CD4-positive, alpha-beta T cell treated with Interleukin-2 at 100 ng/mL for 4 hours (primary cell): ENCODE results near the gene TAF1C.

Experiments used
- DNase-seq: peaks from one replicate; pipeline ENCODE4 v3.0.0-alpha.2; 2020; ENCODE audit warnings: low spot score

TAF1C gene

DNA sequence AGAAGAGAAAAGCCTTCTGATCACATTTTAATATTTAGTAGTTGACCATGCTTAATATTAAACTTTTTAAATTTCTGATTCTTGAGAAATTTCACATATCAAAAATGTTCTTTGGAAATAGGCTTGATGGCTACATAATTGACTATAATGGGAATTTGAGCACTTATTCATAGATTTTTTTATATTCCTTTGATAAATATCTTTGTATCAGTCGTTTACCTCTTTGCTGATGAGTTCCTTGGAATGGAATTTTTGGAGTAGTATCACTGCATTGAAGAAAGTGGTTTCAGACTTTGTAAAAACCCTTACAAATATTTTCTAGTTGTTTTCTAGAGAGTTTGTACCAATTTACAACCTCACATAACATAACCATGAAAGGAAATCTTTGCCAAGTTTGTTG, 27.1 kb downstream of the TAF1C start:
- DNase-seq = no peak

DNA sequence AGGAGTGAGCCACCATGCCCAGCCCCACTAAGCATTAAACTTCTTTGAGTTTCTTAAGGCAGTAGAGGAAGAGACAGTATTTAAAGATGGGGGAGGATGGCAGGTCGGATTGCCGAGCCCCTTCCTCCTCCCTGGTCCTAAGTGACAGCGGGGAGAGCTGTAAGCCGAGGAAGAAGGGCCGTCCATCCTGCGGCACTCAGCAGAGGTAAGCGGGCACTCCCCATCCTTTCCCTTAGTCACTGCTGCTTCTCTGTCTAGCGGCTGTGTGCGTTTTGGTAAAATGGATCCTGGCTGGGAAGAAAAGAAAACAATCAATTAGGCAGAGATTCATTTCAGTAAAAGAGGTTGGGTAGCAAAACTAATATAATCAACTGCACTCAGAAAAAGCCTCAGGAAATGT, 27.9 kb downstream of the TAF1C start:
- DNase-seq = no peak

DNA sequence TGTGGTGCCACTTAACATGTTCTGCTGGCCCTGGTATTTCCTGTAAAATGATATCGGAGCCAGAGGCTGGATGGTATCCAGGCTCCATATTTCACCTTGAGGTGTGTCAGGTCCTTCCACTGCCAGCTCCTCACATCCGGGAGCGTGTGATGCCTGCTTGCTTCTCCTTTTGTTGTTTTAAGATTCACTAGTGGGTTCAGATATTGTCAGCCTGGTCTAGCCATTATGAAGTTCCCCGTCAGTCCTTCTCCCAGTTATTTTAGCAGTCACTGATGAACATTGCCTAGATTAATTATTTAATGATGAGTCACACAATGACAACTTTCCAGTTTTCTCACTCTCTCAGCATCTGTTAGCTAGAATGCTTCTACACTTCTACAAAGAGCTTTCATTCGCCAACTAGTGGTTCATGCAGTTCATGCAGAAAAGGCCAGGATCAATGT, 30.5 kb downstream of the TAF1C start:
- DNase-seq = no peak

DNA sequence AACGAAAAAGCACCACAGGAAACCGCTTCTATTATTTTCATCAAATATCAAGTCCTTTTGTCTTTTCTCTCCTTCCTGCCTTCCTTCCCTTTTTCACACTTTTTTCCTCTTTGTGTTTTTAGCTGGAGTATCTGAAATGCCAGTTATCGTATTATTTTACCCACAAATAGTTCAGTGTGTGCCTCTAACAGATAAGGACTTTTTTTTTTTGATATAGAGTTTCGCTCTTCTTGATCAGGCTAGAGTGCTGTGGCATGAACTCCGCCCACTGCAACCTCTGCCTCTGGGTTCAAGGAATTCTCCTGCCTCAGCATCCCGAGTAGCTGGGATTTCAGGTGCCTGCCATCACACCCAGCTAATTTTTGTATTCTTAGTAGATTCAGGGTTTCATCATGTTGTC, 31.1 kb downstream of the TAF1C start:
- no peak for DNase-seq

DNA sequence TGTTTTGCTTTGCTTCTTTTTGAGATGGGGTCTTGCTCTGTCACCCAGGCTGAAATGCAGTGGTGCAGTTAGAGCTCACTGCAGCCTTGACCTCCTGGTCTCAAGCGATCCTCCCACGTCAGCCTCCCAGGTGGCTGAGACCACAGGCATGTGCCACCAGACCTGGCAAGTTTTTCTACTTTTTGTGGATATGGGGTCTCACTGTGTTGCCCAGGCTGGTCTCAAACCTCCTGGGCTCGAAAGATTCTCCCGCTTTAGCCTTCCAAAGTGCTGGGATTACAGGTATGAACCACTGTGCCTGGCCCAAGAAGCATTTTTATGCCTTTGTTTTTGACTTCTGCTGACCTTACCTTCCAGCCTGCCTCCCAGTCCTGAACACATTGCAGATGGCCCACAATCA, 31.6 kb downstream of the TAF1C start:
- DNase-seq = no peak

DNA sequence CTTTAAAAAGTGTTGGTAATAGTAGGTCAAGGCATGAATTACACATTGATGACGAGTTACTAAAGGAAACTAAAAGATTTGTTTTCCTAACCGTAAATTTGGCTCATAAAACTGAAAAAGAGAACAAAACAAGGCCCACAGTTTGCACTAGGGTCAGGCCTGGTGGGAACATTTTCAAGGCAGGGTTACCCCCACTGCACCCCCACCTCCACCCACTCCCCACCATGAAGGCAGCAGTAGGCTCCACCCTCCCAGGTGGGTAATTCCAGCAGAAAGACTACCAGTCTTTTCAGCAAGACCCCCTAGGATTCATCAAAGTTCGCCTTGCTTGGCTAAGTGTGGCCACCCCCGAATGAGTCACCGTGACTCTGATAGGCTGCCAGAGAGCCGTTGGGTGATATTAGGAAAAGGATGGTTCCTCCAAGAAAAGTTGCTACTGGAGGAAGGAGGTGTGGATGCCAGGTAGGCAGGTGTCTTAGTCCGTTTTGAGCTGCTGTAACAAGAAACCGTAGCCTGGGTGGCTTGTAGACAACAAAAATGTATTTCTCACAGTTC, 33.1 kb downstream of the TAF1C start:
- DNase-seq = no peak

DNA sequence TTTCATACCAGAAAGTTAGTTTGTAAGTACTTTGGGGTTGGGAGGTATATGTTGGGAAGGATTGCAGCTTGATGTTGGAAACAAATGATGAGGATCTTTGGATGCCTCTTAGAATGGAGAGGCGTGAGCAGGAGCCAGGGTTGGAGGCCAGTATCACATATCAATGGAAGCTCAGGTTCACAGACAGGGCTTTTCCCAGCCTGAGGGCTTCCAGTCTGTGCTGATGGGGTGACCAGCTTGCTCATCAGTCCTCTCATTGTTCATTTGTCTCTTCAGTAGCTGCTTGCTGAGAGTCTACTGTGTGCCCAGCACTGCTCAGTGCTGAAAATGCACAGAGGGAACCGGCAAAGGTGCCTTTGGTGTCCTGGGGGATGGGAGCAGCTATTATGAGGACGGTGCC, 35.9 kb downstream of the TAF1C start:
- no peak for DNase-seq

DNA sequence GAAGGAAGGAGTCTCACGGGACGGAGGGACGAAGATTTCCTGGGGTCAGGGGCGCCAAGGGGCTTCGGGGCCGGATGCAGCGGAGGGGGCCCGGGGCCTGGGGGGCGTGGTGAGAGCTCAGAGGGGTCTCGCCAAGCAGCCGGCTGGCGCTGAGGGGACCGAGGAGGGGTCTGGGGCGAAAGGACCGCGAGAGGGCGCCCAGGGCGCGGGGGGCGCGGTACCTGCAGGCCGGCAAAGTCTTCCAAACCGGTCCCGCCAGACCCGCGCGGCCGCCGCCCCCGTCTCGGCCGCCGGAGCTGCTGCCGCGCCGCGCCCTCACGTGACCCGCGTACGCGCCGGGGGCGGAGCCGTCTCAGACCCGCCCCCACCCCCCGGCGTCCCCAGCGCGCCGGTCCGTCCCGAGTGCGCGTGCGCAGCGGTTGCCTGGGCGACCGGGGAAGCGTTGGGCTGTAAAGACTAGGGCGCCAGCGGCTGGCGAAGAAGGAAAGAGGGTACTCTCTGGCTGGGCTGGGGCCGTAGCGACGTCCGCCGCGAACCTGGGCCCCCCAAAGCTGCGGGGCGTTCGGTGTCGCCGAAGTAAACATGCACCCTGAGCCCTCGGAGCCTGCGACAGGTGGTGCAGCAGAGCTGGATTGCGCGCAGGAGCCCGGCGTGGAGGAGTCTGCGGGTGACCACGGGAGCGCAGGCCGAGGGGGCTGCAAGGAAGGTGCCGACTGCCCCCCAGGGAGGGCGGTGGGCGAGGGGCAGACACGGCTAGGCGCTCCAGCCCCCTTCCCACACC, 41.8 kb downstream of the TAF1C start, which contains the start of the genes DNAAF1 and HSDL1:
Gene DNAAF1 (plus strand): TSS at position 450 of the 781 bp plus-strand sequence. CDS start 133 bp downstream, at position 583.
Gene HSDL1 (minus strand): TSS at position 319 of the 781 bp plus-strand sequence. CDS start 13,856 bp downstream, outside the sequence.
- peak; percentile 94 for DNase-seq

DNA sequence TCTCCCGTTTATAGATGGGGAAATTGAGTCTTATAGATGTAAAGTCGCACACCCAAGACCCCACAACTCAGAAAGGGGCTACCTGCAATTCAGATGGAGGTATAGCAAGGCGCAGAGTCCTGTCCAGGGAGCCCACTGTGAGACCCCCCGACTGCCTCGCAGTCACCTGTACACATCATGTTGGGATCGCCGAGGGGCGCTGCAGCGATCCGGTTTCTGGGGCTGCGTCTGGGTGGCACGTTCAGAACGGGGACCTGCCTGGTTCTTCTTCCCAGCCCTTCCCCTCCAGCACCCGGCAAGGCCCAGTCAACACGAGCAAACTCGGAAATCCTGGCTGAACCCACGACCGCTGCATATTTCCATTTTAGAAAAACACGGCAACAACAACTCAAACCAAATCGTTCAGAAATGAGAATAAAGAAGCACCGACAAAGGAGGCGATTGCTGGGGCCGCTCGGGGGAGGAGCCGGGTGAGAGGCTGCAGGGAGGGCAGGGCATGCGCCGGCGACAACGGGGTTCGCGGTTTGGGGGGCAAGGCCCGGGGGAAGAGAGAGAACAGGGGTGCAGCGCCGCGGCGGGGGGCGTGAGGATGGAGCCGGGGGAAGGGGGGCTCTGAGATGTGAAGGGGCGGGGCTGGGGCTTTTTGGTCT, 42.5 kb downstream of the TAF1C start:
- peak; percentile 30 for DNase-seq

DNA sequence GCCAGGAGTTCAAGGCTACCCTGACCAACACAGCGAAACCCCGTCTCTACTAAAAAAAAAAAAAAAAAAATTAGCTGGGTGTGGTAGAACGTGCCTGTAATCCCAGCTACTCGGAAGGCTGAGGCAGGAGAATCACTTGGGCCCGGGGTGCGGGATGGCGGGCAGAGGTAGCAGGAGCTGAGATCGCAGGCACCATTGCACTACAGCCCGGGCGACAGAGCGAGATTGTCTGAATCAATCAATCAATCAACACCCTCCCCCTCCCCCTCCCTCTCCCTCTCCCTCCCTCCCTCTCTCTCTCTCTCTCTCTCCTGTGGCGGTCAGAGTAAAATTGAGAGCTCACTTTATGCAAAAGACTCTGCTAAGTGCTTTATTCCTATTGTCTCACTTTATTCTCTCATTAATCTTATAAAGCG, 43.1 kb downstream of the TAF1C start:
- DNase-seq = no peak

DNA sequence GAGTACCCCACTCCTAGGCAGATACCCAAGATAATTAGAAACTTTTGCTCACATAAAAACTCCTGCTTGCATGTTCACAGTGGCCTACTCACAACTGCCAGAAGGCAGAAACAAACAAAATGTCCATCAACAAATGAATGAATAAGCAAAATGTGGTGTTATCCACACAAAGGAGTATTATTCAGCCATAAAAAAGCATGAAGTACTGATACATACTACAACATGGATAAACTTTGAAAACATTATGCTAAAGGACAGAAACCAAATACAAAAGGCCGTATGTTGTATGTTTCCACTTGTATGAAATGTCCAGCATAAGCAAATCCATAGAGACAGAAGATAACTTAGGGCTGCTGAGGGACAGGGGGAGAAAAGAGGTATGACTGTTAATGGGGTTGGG, 43.8 kb downstream of the TAF1C start:
- DNase-seq = no peak

DNA sequence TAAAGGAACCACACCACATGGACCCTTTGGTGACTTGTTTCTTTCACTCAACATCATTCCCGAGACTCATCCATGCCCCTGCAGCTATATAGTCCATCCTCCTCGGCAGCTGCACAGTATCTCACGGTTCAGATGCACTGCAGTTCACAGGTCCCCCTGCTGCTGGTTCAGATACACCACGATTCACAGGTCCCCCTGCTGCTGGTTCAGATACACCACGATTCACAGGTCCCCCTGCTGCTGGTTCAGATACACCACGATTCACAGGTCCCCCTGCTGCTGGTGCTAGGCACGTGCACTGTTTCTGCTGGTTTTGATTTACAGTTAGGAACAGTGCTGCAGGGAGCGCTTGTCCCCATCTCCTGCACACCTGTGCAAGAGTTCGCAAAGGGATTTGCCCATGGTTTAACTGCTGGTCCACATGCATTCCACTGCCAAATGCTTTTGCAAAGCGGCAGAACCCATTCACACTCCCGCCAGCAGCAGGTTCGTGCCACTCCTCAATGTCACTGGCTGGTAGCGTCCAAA, 45.6 kb downstream of the TAF1C start:
- no peak for DNase-seq

DNA sequence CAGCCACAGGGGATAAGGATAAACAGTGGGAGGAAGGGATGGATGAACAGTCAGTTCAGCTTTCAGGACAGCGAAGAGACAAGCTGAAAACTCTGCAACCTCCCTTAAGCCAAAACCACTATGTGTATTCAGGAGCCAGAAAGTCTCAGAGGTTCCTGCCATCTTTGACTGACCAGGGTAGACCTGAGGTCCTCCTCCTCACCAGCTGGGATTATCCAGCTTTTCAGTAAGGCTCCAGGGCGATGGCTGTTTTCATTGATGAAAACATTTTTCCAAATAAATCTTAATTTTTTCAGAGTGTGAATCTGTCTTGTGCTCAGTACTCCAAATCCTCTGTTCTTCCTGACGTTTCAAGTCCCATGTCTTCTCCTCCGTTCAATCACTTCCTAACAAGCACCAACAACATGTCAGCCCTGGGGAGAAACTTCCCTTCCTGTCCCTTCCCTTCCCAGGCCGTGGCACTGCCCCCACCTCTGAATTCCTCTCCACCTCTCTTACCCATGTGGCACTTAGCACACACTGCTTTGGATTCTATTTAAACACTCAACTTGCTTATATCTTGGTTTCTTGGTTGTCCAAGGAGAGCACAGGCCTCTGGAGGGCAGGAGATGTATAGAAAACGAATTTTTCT, 47.1 kb downstream of the TAF1C start:
- no peak for DNase-seq

DNA sequence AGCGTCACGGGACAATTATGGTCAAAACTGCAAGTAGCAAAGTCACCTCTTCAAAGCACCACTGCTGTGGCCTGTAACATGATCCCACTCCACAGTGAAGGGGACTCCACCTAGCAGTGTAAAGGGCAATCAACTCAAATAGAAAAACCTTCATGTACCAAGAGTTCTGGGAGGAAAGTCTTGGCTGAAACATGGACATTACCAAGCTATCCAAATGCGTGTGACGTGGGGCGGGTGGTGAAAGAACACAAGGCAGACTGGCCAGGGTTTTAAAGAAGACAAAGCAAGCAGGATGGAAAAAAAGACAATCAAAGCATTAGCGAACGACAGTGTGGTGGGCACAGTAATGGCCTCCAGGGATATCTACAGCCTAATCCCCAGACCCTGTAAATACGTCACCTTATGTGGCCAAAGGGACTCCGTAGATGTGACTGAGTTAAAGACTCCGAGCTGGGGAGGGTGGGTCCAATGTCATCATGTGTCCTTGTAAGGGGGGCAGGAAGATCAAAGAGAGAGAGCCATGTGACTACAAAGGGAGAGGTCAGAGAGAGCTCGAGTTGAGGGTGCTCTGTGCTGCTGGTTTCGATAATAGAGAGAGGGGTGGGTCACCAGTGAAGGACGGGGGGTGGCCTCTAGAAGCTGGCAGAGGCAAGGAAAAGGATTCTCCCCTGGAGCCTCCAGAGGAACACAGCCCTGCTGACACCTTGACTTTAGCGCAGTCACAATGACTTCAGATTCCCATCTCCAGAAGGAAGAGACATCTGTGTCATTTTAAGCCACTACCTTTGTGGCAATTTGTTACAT, 47.8 kb downstream of the TAF1C start:
- DNase-seq = no peak

DNA sequence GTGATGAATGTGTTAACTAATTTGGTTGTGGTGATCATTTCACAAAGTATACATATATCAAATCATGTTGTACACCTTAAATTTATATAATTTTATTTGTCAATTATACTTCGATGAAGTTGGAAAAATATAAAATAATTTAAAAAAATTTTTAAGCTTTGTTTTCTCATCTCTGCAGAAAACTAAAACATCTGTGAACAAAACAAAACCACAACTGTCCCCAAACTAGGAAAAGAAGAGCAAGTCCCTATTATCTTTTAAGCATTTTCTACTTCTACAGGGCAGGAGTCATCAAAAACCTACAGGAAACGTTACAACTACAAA, 48.4 kb downstream of the TAF1C start:
- no peak for DNase-seq

DNA sequence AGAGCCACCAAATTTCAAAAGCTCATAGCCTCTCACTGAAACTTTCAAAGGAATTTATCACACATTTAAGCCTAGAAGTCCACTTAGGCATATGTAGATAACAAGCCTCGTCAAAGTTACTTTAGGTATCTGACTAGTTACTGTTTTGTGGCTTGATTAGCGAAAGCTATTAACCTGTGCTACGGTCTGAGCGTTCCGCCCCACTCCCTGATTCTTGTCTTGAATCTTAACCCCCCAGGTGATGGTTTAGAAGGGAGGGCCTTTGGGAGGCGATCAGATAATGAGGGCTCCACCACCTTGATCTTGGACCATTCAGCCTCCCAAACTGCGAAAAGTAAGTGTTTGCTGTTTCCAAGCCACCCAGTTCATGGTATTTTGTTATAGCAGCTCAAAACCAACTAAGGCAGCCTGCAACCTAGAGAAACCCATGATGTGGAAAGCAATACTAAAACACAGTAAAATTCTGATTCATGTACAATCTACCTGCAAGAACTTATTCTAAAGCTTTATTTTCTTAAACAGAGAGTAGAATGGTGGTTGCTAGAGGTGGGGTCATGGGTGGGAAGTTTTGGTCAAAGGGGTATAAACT, 49.0 kb downstream of the TAF1C start:
- no peak for DNase-seq

DNA sequence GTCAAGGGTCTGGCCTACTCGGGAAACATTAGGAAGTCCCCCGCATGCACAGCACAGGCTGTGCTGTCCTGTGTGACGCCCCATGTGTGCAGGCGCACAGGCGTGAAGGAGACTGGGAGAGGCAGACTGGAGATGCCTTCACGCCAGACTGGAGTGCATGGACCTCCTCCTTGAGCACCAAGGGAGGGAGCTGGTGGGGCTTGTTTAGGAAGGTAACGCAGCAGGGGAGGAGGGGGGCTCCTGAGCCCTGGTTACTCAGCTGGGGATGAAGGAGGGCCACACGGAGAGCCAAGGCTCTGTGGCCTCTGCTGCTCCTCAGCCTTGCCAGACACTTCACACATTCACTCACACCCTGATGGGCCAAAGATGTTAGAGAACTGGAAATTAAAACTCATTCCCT, 49.6 kb downstream of the TAF1C start:
- DNase-seq = no peak

DNA sequence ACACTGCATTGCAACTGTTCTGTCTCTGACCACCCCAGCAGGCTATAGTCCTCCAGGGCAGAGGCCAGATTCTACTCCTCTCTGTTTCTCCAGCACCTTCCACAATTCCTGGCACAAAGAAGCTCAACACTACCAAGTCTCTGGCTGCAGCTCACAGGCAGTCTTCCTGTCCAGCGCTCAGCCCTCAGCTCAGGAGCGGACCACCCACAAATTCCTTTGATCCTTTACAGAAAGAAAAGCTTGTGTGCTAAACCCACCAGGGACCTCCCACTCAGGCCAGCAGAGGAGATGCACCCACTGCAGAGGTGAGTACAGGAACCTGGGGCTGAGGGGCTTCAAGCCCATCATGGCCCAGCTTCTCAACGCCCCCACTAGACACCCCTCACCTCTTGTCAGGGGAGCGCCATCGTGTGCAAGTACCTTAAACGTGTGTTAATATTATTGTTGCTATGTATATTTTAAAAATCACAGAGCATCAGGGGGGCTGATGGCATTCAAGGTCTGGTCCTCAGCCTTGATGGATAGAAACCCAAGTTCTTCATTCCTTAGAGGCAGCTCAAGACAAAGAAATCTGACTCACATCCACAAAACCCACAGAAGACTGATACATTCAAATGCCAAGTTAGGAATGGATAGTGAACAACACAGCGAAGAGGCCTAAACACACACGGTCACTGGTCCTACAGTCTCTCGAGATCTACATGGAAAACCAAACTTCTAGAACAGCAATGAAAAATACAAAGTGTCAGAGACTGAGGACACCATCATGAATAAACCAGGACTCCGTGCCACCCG, 50.3 kb downstream of the TAF1C start:
- no peak for DNase-seq

DNA sequence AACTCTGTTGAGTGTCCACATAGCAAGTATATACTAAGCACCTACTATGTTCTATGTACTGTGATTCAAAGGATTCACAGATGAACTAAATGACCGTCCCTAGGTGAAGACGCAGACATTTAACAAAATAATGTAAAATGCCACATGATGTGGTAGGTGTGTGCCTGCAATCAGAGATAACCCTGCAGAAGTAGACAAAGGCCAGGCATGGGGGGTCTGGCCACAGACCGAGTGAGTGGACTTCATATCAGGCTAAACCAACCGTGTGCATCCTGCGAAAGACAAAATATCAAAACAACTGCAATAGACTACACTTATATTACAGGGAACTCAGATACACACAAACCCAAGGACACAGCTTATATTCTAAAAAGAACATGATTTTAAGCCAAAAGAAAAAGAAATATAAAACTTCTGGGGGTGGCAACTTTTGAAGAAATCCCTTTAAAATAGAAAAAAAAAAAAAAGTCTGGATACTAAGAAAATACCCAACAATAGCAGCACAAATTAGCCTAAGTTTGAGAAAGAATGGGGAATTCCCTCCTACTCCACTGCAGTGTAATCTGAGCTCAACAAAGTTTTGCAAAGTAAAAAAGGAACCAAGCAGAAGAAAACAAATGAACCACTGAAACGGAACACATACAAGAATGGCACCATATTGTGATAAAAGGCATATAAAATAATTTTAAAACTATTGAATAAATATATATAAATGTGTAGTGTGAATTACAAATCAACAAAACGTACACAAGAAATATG, 54.2 kb downstream of the TAF1C start:
- no peak for DNase-seq

DNA sequence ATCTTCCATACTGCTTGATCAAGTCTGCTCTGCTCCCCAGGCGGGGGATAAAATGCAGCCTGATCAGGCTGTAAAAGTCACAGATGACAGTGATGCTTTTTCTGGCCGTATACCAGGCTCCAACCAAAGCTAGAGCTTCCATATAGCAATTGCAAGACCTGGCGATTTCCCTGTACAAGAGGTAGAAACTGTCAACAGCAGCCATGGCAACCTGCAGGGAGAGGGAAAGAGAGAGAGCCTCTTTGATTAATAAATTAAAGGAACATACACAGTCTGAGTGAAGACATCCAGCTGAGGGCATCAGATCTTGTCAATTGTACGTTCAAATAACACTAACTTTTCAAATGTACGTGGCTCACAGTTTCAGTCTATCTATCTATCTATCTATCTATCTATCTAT, 55.7 kb downstream of the TAF1C start:
- no peak for DNase-seq
